ENCODE measurements around the gene CDCA5. TPM values are rescaled to one million over a fixed set of nuclear protein-coding genes. Genes with fewer than 3 reads are reported as not detected.

The CDCA5 gene
- total and polyA plus RNA-seq, 2 experiments from 2014 or later: 6.4 to 7.9 TPM

DNA sequence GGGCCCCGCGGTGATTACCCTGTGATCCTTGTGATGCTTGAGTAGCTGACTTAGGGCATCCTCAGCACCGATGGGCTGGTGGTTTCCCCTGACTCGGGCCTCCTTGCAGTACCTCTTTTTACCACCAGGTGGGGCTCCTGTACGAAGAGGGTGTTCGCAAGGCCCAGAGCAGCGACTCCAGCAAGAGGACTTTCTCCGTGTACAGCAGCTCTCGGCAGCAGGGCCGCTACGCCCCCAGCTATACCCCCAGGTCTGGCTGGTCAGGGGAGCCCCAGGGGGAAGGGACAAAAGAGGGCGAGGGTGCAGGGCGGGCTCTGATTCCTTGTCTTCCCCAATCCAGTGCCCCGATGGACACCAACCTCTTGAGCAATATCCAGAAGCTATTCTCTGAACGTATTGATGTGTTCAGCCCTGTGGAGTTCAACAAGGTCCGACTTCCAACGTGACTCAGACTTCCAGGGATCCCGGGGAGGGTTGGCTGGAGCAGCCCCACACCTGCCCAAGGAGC is 26.6 kb upstream of the CDCA5 start:
- TF ChIP-seq EZH2 (IDR thresholded peaks at IDR 0.05; ENCODE audit: borderline replicate concordance): no peak
- TF ChIP-seq, protein P1, sequence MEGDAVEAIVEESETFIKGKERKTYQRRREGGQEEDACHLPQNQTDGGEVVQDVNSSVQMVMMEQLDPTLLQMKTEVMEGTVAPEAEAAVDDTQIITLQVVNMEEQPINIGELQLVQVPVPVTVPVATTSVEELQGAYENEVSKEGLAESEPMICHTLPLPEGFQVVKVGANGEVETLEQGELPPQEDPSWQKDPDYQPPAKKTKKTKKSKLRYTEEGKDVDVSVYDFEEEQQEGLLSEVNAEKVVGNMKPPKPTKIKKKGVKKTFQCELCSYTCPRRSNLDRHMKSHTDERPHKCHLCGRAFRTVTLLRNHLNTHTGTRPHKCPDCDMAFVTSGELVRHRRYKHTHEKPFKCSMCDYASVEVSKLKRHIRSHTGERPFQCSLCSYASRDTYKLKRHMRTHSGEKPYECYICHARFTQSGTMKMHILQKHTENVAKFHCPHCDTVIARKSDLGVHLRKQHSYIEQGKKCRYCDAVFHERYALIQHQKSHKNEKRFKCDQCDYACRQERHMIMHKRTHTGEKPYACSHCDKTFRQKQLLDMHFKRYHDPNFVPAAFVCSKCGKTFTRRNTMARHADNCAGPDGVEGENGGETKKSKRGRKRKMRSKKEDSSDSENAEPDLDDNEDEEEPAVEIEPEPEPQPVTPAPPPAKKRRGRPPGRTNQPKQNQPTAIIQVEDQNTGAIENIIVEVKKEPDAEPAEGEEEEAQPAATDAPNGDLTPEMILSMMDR (IDR thresholded peaks at IDR 0.05; ENCODE audit: poor library complexity): peak; percentile 92
- Histone ChIP-seq H3K4me1 (ENCODE audit: insufficient read depth) (peaks cover 17% of the 10 kb centered on the region), H3K79me2 (peaks cover 29% of the 10 kb centered on the region), H3K9me2 (replicated peaks; ENCODE audit: insufficient read depth) (no peaks in the 10 kb centered on the region), H3K9me3 (ENCODE audit: low read depth) (no peaks in the 10 kb centered on the region), H3K27me3 (no peaks in the 10 kb centered on the region), H3K4me3 (no peak overlapping the region), H3K27ac (peak overlapping the region; percentile 45), H2AFZ (no peak overlapping the region), H3K36me3 (replicated peaks; ENCODE audit: insufficient read depth, low read depth) (no peaks in the 10 kb centered on the region), H3K4me2 (peak overlapping the region; percentile 49), H4K20me1 (ENCODE audit: insufficient read depth, poor library complexity, severe bottlenecking) (no peaks in the 10 kb centered on the region)
- 15% methylated on average over 18 of the region's 18 CpGs for WGBS (ENCODE audit: low lambda C conversion rate, missing lambda C conversion rate)
- peak; percentile 92 for DNase-seq (ENCODE audit: low spot score)

DNA sequence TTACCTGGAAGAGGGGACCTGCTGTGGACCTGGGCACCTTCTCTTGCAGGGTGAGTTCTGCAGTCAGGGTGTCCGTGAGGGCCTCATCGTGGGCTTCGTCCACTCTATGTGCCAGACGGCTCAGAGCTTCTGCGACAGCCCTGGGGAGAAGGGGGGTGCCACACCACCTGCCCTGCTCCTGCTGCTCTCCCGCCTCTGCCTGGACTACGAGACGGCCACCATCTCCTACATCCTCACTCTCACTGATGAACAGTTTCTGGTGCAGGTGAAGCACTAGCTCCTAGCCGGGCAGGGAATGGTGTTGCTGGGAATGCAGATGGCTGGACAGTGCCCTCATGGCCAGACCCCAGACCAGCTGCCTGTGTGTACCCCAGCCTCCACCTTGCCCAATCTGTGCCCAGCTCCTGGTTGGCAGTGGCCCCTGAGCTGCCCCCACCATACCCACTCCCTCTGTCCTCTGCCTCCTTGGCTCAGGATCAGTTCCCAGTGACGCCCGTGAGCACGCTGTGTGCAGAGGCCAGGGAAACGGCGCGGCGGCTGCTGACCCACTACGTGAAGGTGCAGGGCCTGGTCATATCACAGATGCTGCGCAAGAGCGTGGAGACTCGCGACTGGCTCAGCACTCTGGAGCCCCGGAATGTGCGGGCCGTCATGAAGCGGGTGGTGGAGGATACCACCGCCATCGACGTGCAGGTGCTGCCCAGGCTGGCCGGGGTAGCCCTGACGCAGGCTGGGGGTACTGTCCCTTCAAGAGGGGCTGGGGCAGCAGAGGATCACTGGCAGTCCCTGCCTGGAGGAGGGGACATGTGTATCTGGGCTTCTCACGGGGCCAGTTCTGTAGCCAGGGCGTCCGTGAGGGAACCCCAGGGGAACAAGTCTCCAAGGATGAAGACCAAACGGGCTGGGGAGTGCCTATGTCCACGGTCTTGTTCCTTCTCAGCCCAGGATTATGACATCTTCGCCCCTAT is 25.7 kb upstream of the CDCA5 start:
- Histone ChIP-seq H3K4me1 (ENCODE audit: insufficient read depth) (peaks cover 17% of the 10 kb centered on the region), H2AFZ (no peak overlapping the region), H3K4me3 (no peak overlapping the region), H3K9me2 (replicated peaks; ENCODE audit: insufficient read depth) (no peaks in the 10 kb centered on the region), H3K79me2 (peaks cover 26% of the 10 kb centered on the region), H3K9me3 (ENCODE audit: low read depth) (no peaks in the 10 kb centered on the region), H3K36me3 (replicated peaks; ENCODE audit: insufficient read depth, low read depth) (no peaks in the 10 kb centered on the region), H3K27ac (no peak overlapping the region), H3K27me3 (no peaks in the 10 kb centered on the region), H4K20me1 (ENCODE audit: insufficient read depth, poor library complexity, severe bottlenecking) (no peaks in the 10 kb centered on the region), H3K4me2 (no peak overlapping the region)
- 93% methylated on average over 36 of the region's 36 CpGs for WGBS (ENCODE audit: low lambda C conversion rate, missing lambda C conversion rate)
- TF ChIP-seq, protein P1 (IDR thresholded peaks at IDR 0.05; ENCODE audit: poor library complexity): no peak
- TF ChIP-seq EZH2phosphoT487 (IDR thresholded peaks at IDR 0.05; ENCODE audit: low read depth, severe bottlenecking, unreplicated experiment) (no peak), EZH2 (IDR thresholded peaks at IDR 0.05; ENCODE audit: borderline replicate concordance) (no peak)
- no peak for DNase-seq (ENCODE audit: low spot score)

DNA sequence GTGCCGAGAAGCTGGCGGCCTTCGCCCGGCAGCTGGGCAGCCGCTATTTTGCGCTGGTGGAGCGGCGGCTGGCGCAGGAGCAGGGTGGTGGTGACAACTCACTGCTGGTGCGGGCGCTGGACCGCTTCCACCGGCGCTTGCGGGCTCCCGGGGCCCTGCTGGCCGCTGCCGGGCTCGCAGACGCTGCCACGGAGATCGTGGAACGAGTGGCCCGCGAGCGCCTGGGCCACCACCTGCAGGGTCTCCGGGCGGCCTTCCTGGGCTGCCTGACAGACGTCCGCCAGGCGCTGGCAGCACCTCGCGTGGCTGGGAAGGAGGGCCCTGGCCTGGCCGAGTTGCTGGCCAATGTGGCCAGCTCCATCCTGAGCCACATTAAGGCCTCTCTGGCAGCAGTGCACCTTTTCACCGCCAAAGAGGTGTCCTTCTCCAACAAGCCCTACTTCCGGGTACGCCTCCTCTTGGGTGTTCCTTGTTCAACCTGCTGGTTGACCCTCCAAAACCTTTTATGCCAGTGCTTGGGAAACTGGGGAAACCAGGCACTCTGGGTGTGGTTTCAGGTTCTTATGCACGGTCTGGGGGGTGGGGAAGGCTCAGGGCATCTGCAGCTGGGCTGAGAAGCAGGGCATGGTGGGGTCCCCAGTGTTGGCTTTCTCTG is 24.8 kb upstream of the CDCA5 start:
- peaks cover 13% of the 10 kb centered on the region for H3K4me1 ChIP-seq (ENCODE audit: insufficient read depth)
- TF ChIP-seq, protein P1 (IDR thresholded peaks at IDR 0.05; ENCODE audit: poor library complexity): no peak
- TF ChIP-seq EZH2phosphoT487 (IDR thresholded peaks at IDR 0.05; ENCODE audit: low read depth, severe bottlenecking, unreplicated experiment): no peak
- no peak for TF ChIP-seq EZH2 (IDR thresholded peaks at IDR 0.05; ENCODE audit: borderline replicate concordance)
- H3K36me3 ChIP-seq (replicated peaks; ENCODE audit: insufficient read depth, low read depth): no peaks in the 10 kb centered on the region
- no peaks in the 10 kb centered on the region for H3K27me3 ChIP-seq
- no peak for DNase-seq (ENCODE audit: low spot score)
- no peak overlapping the region for H3K4me3 ChIP-seq
- peaks cover 23% of the 10 kb centered on the region for H3K79me2 ChIP-seq
- H2AFZ ChIP-seq: no peak overlapping the region
- no peak overlapping the region for H3K27ac ChIP-seq
- H4K20me1 ChIP-seq (ENCODE audit: insufficient read depth, poor library complexity, severe bottlenecking): no peaks in the 10 kb centered on the region
- WGBS (ENCODE audit: low lambda C conversion rate, missing lambda C conversion rate): 97% methylated on average over 31 of the region's 38 CpGs
- no peaks in the 10 kb centered on the region for H3K9me2 ChIP-seq (replicated peaks; ENCODE audit: insufficient read depth)
- no peak overlapping the region for H3K4me2 ChIP-seq
- H3K9me3 ChIP-seq (ENCODE audit: low read depth): no peaks in the 10 kb centered on the region
